CD14-positive monocyte (primary cell): ENCODE results near the gene MARS1. TPM values are rescaled to one million over a fixed set of nuclear protein-coding genes. Genes with fewer than 3 reads are reported as not detected.
A peak's percentile ranks its signal among the peaks of the same experiment; 100 is the strongest.

Source experiments
- DNase-seq, 3 donors: peaks; one replicate each; pipeline ENCODE4 v3.0.0-alpha.2; 2011 to 2022
- H2AFZ ChIP-seq: 2 replicates; pipeline ENCODE4 v1.6.0; 2012; ENCODE audit warnings: mild to moderate bottlenecking, low read depth, low read length, inconsistent platforms; ENCODE audit not compliant: insufficient read depth, poor library complexity, severe bottlenecking
- H3K27ac ChIP-seq, 2 donors: 1 replicate in 1 of 2; 2 replicates in 1 of 2; pipeline ENCODE4 v1.5.1; 2012 to 2013; ENCODE audit warnings: low read length in 2 of 2, control low read depth in 1 of 2, inconsistent platforms in 1 of 2, low read depth in 1 of 2, mild to moderate bottlenecking in 1 of 2
- H3K27me3 ChIP-seq, 2 donors: one replicate each; pipeline versions ENCODE4 v1.6.0 to v1.6.1; 2011 to 2013; ENCODE audit warnings: low read length in 2 of 2; ENCODE audit not compliant: control insufficient read depth in 2 of 2, insufficient read depth in 2 of 2
- H3K36me3 ChIP-seq, 2 donors: replicated peaks in 1 of 2; 1 replicate in 1 of 2; 2 replicates in 1 of 2; pipeline versions ENCODE4 v1.5.1 to v1.6.1; 2012 to 2013; ENCODE audit warnings: low read length in 2 of 2, control low read depth in 1 of 2, inconsistent platforms in 1 of 2, mild to moderate bottlenecking in 1 of 2; ENCODE audit not compliant: insufficient read depth in 2 of 2, control insufficient read depth in 1 of 2
- H3K4me1 ChIP-seq, 2 donors: 1 replicate in 1 of 2; 2 replicates in 1 of 2; pipeline versions ENCODE4 v1.5.1 to v1.6.1; 2012 to 2013; ENCODE audit warnings: low read length in 2 of 2, control low read depth in 1 of 2, inconsistent platforms in 1 of 2, mild to moderate bottlenecking in 1 of 2, moderate library complexity in 1 of 2; ENCODE audit not compliant: insufficient read depth in 2 of 2, control insufficient read depth in 1 of 2
- H3K4me2 ChIP-seq: replicated peaks from 2 replicates; pipeline ENCODE3; 2012; ENCODE audit warnings: low read length, moderate library complexity, mild to moderate bottlenecking; ENCODE audit not compliant: poor library complexity, severe bottlenecking; ENCODE audit errors: extremely low read depth
- H3K4me3 ChIP-seq, 3 experiments: fragments of 200-600 bp in 1 of 3; sonication (generic) in 1 of 3; replicated peaks in 1 of 3; 1 replicate in 2 of 3; 2 replicates in 1 of 3; pipeline ENCODE4 v1.5.1; 2011 to 2013; ENCODE audit warnings: low read length in 3 of 3, mild to moderate bottlenecking in 3 of 3, control low read depth in 2 of 3, low read depth in 2 of 3, inconsistent platforms in 1 of 3, moderate library complexity in 1 of 3
- H3K79me2 ChIP-seq: 2 replicates; pipeline ENCODE4 v1.6.0; 2012; ENCODE audit warnings: mild to moderate bottlenecking, control low read depth, inconsistent platforms, low read length, moderate library complexity; ENCODE audit not compliant: insufficient read depth
- H3K9ac ChIP-seq: 2 replicates; pipeline ENCODE4 v1.6.0; 2017; ENCODE audit warnings: low read length, mild to moderate bottlenecking; ENCODE audit not compliant: insufficient read depth, poor library complexity, severe bottlenecking
- H3K9me3 ChIP-seq, 2 donors: replicated peaks in 1 of 2; 1 replicate in 1 of 2; 2 replicates in 1 of 2; pipeline versions ENCODE4 v1.5.1 to v1.6.1; 2012 to 2013; ENCODE audit warnings: low read length in 2 of 2, control low read depth in 1 of 2; ENCODE audit not compliant: control insufficient read depth in 1 of 2, insufficient read depth in 1 of 2
- H4K20me1 ChIP-seq: 2 replicates; pipeline ENCODE4 v1.6.0; 2012; ENCODE audit warnings: mild to moderate bottlenecking, low read length, control low read depth, moderate library complexity; ENCODE audit not compliant: insufficient read depth
- H3K27ac Mint-ChIP-seq, 7 donors: one replicate each; pipeline ENCODE4 v1.8.0; 2020; ENCODE audit warnings: mild to moderate bottlenecking in 7 of 7, mixed read lengths in 7 of 7, moderate library complexity in 6 of 7, inconsistent platforms in 2 of 7
- H3K27me3 Mint-ChIP-seq, 3 donors: one replicate each; pipeline ENCODE4 v1.8.0; 2021 to 2022; ENCODE audit warnings: low read depth in 3 of 3, mild to moderate bottlenecking in 3 of 3, mixed read lengths in 3 of 3, moderate library complexity in 3 of 3, inconsistent platforms in 1 of 3
- H3K36me3 Mint-ChIP-seq, 2 donors: one replicate each; pipeline ENCODE4 v1.8.0; 2020; ENCODE audit warnings: mixed read lengths in 2 of 2, inconsistent platforms in 1 of 2, mild to moderate bottlenecking in 1 of 2
- H3K4me1 Mint-ChIP-seq: one replicate; pipeline ENCODE4 v1.8.0; 2020; ENCODE audit warnings: mild to moderate bottlenecking, mixed read lengths
- H3K4me3 Mint-ChIP-seq, 2 donors: one replicate each; pipeline ENCODE4 v1.8.0; 2020; ENCODE audit warnings: mild to moderate bottlenecking in 2 of 2, mixed read lengths in 2 of 2, moderate library complexity in 1 of 2
- H3K9me3 Mint-ChIP-seq, 7 donors: one replicate each; pipeline ENCODE4 v1.8.0; 2020 to 2022; ENCODE audit warnings: mixed read lengths in 7 of 7, mild to moderate bottlenecking in 6 of 7, moderate library complexity in 6 of 7, inconsistent platforms in 2 of 7
- WGBS: methylation state at CpG from one replicate; pipeline ENCODE4 v1.1.5; 2013; ENCODE audit warnings: missing lambda C conversion rate; ENCODE audit not compliant: insufficient coverage; 5-methylcytosine and 5-hydroxymethylcytosine counted together
- intact Hi-C, 2 donors: fragments of 100-400 bp; cut with micrococcal nuclease; formaldehyde crosslinking; loops; one replicate each; pipeline versions ENCODE4 v1.15.0 to v1.15.1; 2023
- polyA plus RNA-seq, 3 donors: library from polyadenylated mRNA; depleted of rRNA in 1 of 3; unstranded in 2 of 3; stranded (reverse) in 1 of 3; fragments of 300-500 nt in 2 of 3; fragments of >200 nt in 1 of 3; fragmentation: Illumina TruSeq in 2 of 3; gene quantifications; 1 replicate in 2 of 3; 2 replicates in 1 of 3; pipeline ENCODE4 v1.2.3, GENCODE V29; 2012 to 2021
- TF ChIP-seq, protein P1 (sequence below): fragments of 200-600 bp; IDR thresholded peaks from one replicate; pipeline ENCODE4 v1.8.0; 2022; ENCODE audit warnings: antibody characterized with exemption, mild to moderate bottlenecking

The MARS1 gene
- polyA plus RNA-seq, 3 donors, result 63.5 to 164 (median 79.8) TPM

DNA sequence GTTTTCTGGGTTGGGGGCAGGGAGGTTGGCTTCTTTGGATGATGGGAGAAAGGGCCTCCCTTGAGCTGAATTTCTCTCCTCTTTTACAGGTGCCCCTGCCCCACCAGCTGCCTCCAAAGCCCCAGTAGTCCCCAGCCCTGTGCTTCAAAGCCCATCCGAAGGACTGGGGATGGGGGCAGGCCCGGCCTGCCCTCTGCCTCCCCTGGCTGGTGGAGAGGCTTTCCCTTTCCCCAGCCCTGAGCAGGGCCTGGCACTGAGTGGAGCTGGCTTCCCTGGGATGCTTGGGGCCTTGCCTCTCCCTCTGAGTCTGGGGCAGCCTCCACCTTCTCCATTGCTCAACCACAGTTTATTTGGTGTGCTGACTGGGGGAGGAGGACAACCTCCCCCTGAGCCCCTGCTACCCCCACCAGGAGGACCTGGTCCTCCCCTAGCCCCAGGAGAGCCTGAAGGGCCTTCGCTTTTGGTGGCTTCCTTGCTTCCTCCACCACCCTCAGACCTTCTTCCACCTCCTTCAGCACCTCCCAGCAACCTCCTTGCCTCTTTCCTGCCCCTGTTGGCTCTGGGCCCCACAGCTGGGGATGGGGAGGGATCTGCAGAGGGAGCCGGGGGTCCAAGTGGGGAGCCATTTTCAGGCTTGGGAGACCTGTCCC lies 38.7 kb downstream of the MARS1 start:
- no peak overlapping the region for H3K4me3 ChIP-seq
- TF ChIP-seq, protein P1, sequence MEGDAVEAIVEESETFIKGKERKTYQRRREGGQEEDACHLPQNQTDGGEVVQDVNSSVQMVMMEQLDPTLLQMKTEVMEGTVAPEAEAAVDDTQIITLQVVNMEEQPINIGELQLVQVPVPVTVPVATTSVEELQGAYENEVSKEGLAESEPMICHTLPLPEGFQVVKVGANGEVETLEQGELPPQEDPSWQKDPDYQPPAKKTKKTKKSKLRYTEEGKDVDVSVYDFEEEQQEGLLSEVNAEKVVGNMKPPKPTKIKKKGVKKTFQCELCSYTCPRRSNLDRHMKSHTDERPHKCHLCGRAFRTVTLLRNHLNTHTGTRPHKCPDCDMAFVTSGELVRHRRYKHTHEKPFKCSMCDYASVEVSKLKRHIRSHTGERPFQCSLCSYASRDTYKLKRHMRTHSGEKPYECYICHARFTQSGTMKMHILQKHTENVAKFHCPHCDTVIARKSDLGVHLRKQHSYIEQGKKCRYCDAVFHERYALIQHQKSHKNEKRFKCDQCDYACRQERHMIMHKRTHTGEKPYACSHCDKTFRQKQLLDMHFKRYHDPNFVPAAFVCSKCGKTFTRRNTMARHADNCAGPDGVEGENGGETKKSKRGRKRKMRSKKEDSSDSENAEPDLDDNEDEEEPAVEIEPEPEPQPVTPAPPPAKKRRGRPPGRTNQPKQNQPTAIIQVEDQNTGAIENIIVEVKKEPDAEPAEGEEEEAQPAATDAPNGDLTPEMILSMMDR, result no peak
- DNase-seq, result no peak
- H4K20me1 ChIP-seq, result peaks cover 78% of the 10 kb centered on the region
- H3K4me3 Mint-ChIP-seq, result peak overlapping the region in 1 of 2 donors; percentile 24
- peaks cover 24 to 32% of the 10 kb centered on the region in 2 donors for H3K4me1 ChIP-seq
- peak overlapping the region in 1 of 2 donors; percentile 56 for H3K27ac ChIP-seq
- peaks cover 73% of the 10 kb centered on the region in 2 donors for H3K36me3 ChIP-seq
- WGBS, result 92% methylated on average over 2 of the region's 4 CpGs
- intact Hi-C loops, result no loop called here
- H3K9me3 Mint-ChIP-seq, result peaks cover 0 to 2% (median 0%) of the 10 kb centered on the region in 7 donors
- H2AFZ ChIP-seq, result no peak overlapping the region
- H3K9me3 ChIP-seq, result no peaks in the 10 kb centered on the region
- H3K4me2 ChIP-seq, result no peak overlapping the region
- no peak overlapping the region for H3K9ac ChIP-seq
- H3K27ac Mint-ChIP-seq, result peak overlapping the region in 4 of 7 donors; percentile 14 to 62 (median 44)
- peaks cover 57 to 76% of the 10 kb centered on the region in 2 donors for H3K36me3 Mint-ChIP-seq
- H3K27me3 ChIP-seq, result no peaks in the 10 kb centered on the region
- no peaks in the 10 kb centered on the region for H3K27me3 Mint-ChIP-seq
- peaks cover 46% of the 10 kb centered on the region for H3K79me2 ChIP-seq
- H3K4me1 Mint-ChIP-seq, result peaks cover 24% of the 10 kb centered on the region

DNA sequence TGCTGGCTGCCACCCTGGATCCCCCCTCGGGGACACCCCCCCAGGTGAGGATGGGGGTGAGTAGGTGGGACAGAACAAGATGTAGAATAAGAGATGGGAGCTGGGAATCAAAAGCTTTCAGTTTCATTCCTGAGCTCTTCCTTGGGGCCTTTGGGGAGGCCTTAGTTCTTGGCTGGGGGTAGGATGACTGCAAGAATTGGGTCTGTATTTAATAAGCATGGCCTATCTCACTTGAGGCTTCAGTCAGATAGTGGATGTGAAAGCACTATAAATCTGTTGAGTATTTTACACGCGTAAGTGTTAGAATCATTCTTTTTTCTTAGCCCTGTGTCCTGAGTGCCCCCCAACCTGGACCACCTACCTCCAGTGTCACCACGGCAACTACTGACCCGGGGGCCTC lies 39.3 kb downstream of the MARS1 start:
- no CpG with 5 or more reads among the region's 5 CpGs for WGBS
- H3K36me3 Mint-ChIP-seq, result peaks cover 62 to 82% of the 10 kb centered on the region in 2 donors
- H3K27ac Mint-ChIP-seq, result peak overlapping the region in 6 of 7 donors; percentile 20 to 71 (median 56)

More for the DNA sequence above, 39.3 kb downstream of the MARS1 start:
- Mint-ChIP-seq H3K9me3 (peaks cover 0 to 2% (median 0%) of the 10 kb centered on the region in 7 donors), H3K4me3 (no peak overlapping the region), H3K4me1 (peaks cover 18% of the 10 kb centered on the region), H3K27me3 (no peaks in the 10 kb centered on the region)
- no peak for DNase-seq
- Histone ChIP-seq H3K4me3 (no peak overlapping the region), H3K36me3 (peaks cover 79% of the 10 kb centered on the region in 2 donors), H3K9me3 (no peaks in the 10 kb centered on the region), H3K4me1 (peaks cover 18 to 26% of the 10 kb centered on the region in 2 donors), H4K20me1 (peaks cover 81% of the 10 kb centered on the region), H3K27ac (peak overlapping the region in 1 of 2 donors; percentile 56), H3K4me2 (no peak overlapping the region), H3K79me2 (peaks cover 46% of the 10 kb centered on the region), H3K27me3 (no peaks in the 10 kb centered on the region), H3K9ac (peak overlapping the region; percentile 21), H2AFZ (no peak overlapping the region)
- TF ChIP-seq, protein P1, result no peak
- intact Hi-C loops, result no loop called here
